ENCODE measurements around the gene ITPR2. TPM values are rescaled to one million over a fixed set of nuclear protein-coding genes. Genes with fewer than 3 reads are reported as not detected.

Gene ITPR2
- total RNA-seq, 1 experiment from 2014 or later, result 26.0 TPM

DNA sequence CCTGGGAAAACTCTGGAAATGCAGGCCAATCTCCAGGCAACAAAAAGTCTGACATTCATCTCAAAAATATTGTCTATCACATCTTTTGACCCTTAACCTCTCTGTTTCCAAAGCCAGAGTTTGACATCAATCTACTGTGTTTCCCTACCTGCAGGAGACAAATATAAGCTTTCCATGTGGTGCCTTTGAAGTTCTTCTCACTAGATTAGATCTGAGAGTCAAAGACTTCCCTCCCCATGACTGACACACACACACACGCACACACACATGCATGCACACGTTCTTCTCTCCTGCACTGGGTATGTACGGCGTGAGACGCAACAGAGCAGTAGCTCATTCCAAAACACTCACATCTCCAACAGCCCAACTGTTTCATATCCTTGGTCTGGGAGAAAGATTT is 8.1 kb upstream of the ITPR2 start:
- Histone ChIP-seq H3F3A (ENCODE audit: insufficient read depth, low read depth) (no peaks in the 10 kb centered on the region), H3K36me3 (ENCODE audit: low read depth) (no peaks in the 10 kb centered on the region), H3K9me3 (ENCODE audit: insufficient read depth, low read depth) (no peaks in the 10 kb centered on the region), H3K27me3 (ENCODE audit: insufficient read depth, low read depth) (no peaks in the 10 kb centered on the region), H4K20me1 (ENCODE audit: insufficient read depth) (no peaks in the 10 kb centered on the region), H3K4me1 (replicated peaks; ENCODE audit: insufficient read depth) (no peaks in the 10 kb centered on the region), H3K9me2 (ENCODE audit: insufficient read depth) (no peaks in the 10 kb centered on the region), H3K4me3 (no peak overlapping the region), H3K4me2 (no peak overlapping the region), H2AFZ (no peak overlapping the region), H3K79me2 (ENCODE audit: low read depth) (no peaks in the 10 kb centered on the region), H3K27ac (no peak overlapping the region)
- CTCF ChIA-PET, result interaction anchor here (0.7 kb wide), 1 partner anchor 18 kb away, joined by 7 read pairs; no protein-coding TSS in a partner anchor
- POLR2A ChIA-PET (ENCODE audit: unreplicated experiment), result no interaction called here
- no peak for DNase-seq
- intact Hi-C loops (cut with micrococcal nuclease; ENCODE audit: unreplicated experiment), result no loop called here
- TF ChIP-seq, protein P1, sequence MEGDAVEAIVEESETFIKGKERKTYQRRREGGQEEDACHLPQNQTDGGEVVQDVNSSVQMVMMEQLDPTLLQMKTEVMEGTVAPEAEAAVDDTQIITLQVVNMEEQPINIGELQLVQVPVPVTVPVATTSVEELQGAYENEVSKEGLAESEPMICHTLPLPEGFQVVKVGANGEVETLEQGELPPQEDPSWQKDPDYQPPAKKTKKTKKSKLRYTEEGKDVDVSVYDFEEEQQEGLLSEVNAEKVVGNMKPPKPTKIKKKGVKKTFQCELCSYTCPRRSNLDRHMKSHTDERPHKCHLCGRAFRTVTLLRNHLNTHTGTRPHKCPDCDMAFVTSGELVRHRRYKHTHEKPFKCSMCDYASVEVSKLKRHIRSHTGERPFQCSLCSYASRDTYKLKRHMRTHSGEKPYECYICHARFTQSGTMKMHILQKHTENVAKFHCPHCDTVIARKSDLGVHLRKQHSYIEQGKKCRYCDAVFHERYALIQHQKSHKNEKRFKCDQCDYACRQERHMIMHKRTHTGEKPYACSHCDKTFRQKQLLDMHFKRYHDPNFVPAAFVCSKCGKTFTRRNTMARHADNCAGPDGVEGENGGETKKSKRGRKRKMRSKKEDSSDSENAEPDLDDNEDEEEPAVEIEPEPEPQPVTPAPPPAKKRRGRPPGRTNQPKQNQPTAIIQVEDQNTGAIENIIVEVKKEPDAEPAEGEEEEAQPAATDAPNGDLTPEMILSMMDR (conservative IDR thresholded peaks at IDR 0.05), result no peak
- TF ChIP-seq EZH2 (IDR thresholded peaks at IDR 0.05; ENCODE audit: low read depth), result no peak
- BruUV-seq (replicated peaks), result no TSS peak

DNA sequence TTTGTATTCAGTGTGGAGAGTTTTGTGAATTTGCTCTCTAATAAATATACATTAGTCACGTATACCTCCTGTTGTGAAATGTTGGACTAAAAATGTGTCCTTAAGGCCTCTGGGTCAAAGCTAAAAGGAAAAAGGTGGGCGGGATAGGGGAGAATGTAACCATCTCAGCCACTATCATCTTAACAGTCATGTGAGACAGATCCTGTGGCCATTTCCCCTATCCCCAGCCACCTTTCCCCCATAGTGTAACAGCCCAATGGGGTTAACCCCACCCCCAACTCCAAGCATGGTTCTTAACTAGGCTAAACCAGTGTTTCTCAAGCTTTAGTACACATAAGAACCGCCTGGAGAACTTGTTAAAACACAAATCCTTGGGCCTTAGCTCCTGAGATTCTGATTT is 6.5 kb upstream of the ITPR2 start:
- ChIA-PET POLR2A (ENCODE audit: unreplicated experiment) (interaction anchor here (0.5 kb wide), 1 partner anchor 12 kb away, joined by 4 read pairs; no protein-coding TSS in a partner anchor), CTCF (no interaction called here)
- Histone ChIP-seq H3K27ac (no peak overlapping the region), H3K36me3 (ENCODE audit: low read depth) (no peaks in the 10 kb centered on the region), H3K79me2 (ENCODE audit: low read depth) (no peaks in the 10 kb centered on the region), H2AFZ (no peak overlapping the region), H3K9me2 (ENCODE audit: insufficient read depth) (no peaks in the 10 kb centered on the region), H3K4me3 (no peak overlapping the region), H3K9me3 (ENCODE audit: insufficient read depth, low read depth) (no peaks in the 10 kb centered on the region), H3K4me1 (replicated peaks; ENCODE audit: insufficient read depth) (no peaks in the 10 kb centered on the region), H3K27me3 (ENCODE audit: insufficient read depth, low read depth) (no peaks in the 10 kb centered on the region), H3K4me2 (no peak overlapping the region), H4K20me1 (ENCODE audit: insufficient read depth) (no peaks in the 10 kb centered on the region), H3F3A (ENCODE audit: insufficient read depth, low read depth) (no peaks in the 10 kb centered on the region)
- no peak for TF ChIP-seq EZH2 (IDR thresholded peaks at IDR 0.05; ENCODE audit: low read depth)
- TF ChIP-seq, protein P1 (conservative IDR thresholded peaks at IDR 0.05), result no peak
- intact Hi-C loops (cut with micrococcal nuclease; ENCODE audit: unreplicated experiment), result loop anchor here (10.0 kb wide), 1 partner anchor 565 kb away; no protein-coding TSS in a partner anchor
- BruUV-seq (replicated peaks), result no TSS peak
- no peak for DNase-seq

GRCh38 chr12:26838888-26839416 is 6.0 kb upstream of the ITPR2 start:
- DNase-seq, result no peak
- no peaks in the 10 kb centered on the region for H3K79me2 ChIP-seq (ENCODE audit: low read depth)
- no TSS peak for BruUV-seq (replicated peaks)
- no peak overlapping the region for H2AFZ ChIP-seq
- no peaks in the 10 kb centered on the region for H4K20me1 ChIP-seq (ENCODE audit: insufficient read depth)
- 0 out of 2 replicates have a peak, but pooled peaks cover 4% of the 10 kb centered on the region for H3K4me1 ChIP-seq (replicated peaks; ENCODE audit: insufficient read depth)
- POLR2A ChIA-PET (ENCODE audit: unreplicated experiment), result interaction anchor here (0.5 to 0.6 kb wide), 2 partner anchors 11 to 183 kb away, joined by 3 to 4 read pairs; partner anchors contain the start of gene MED21
- intact Hi-C loops (cut with micrococcal nuclease; ENCODE audit: unreplicated experiment), result loop anchor here (10.0 kb wide), 1 partner anchor 564 kb away; no protein-coding TSS in a partner anchor
- no peaks in the 10 kb centered on the region for H3F3A ChIP-seq (ENCODE audit: insufficient read depth, low read depth)
- H3K27ac ChIP-seq, result no peak overlapping the region
- no peaks in the 10 kb centered on the region for H3K9me2 ChIP-seq (ENCODE audit: insufficient read depth)
- no peaks in the 10 kb centered on the region for H3K27me3 ChIP-seq (ENCODE audit: insufficient read depth, low read depth)
- CTCF ChIA-PET, result no interaction called here
- no peak overlapping the region for H3K4me2 ChIP-seq
- no peaks in the 10 kb centered on the region for H3K36me3 ChIP-seq (ENCODE audit: low read depth)
- no peak for TF ChIP-seq EZH2 (IDR thresholded peaks at IDR 0.05; ENCODE audit: low read depth)
- TF ChIP-seq, protein P1 (conservative IDR thresholded peaks at IDR 0.05), result no peak
- no peak overlapping the region for H3K4me3 ChIP-seq
- no peaks in the 10 kb centered on the region for H3K9me3 ChIP-seq (ENCODE audit: insufficient read depth, low read depth)

Measured in PC-9 (cell line).